Mesendoderm (in vitro differentiated cells): Measurements from ENCODE around the gene ARHGEF37.
"Not testable (repeated sequence)": the region's sequence is repeated elsewhere in the genome, so short reads cannot be mapped to it uniquely, and the experiment has no call there.

Experiments
- DNase-seq: peaks from one replicate; pipeline ENCODE4 v3.0.0; 2013
- H2AK5ac ChIP-seq: 2 replicates; pipeline ENCODE4 v1.6.1; 2013; ENCODE audit warnings: low read length, inconsistent platforms
- H2BK120ac ChIP-seq: 2 replicates; pipeline ENCODE4 v1.6.1; 2013; ENCODE audit warnings: low read depth, mild to moderate bottlenecking, low read length, moderate library complexity, mixed read lengths
- H2BK15ac ChIP-seq: replicated peaks from 2 replicates; pipeline ENCODE4 v1.6.1; 2013; ENCODE audit warnings: low read depth, mild to moderate bottlenecking, moderate library complexity
- H2BK5ac ChIP-seq: 2 replicates; pipeline ENCODE4 v1.6.1; 2013; ENCODE audit warnings: low read length, inconsistent platforms
- H3K18ac ChIP-seq: 2 replicates; pipeline ENCODE4 v1.6.1; 2013; ENCODE audit warnings: mild to moderate bottlenecking, low read length, mixed read lengths
- H3K23ac ChIP-seq: one replicate; pipeline ENCODE4 v1.6.1; 2013; ENCODE audit warnings: low read length
- H3K27ac ChIP-seq: 2 replicates; pipeline ENCODE4 v1.5.1; 2013; ENCODE audit warnings: low read depth, mild to moderate bottlenecking, inconsistent platforms, low read length, moderate library complexity
- H3K27me3 ChIP-seq: 2 replicates; pipeline ENCODE4 v1.6.1; 2013; ENCODE audit warnings: low read length, control low read depth, mild to moderate bottlenecking, inconsistent platforms; ENCODE audit not compliant: insufficient read depth, poor library complexity
- H3K36me3 ChIP-seq: 2 replicates; pipeline ENCODE4 v1.6.1; 2013; ENCODE audit warnings: low read length, inconsistent platforms; ENCODE audit not compliant: control insufficient read depth, insufficient read depth
- H3K4ac ChIP-seq: one replicate; pipeline ENCODE4 v1.6.1; 2013; ENCODE audit warnings: low read depth, mild to moderate bottlenecking, low read length, moderate library complexity
- H3K4me1 ChIP-seq: 2 replicates; pipeline ENCODE4 v1.6.1; 2013; ENCODE audit warnings: low read depth, low read length, inconsistent platforms; ENCODE audit not compliant: control insufficient read depth
- H3K4me2 ChIP-seq: 2 replicates; pipeline ENCODE4 v1.6.1; 2013; ENCODE audit warnings: low read length
- H3K4me3 ChIP-seq: 2 replicates; pipeline ENCODE4 v1.5.1; 2013; ENCODE audit warnings: mild to moderate bottlenecking, low read length
- H3K56ac ChIP-seq: one replicate; pipeline ENCODE4 v1.6.1; 2013; ENCODE audit warnings: low read length
- H3K79me1 ChIP-seq: 2 replicates; pipeline ENCODE4 v1.6.1; 2013; ENCODE audit warnings: low read length, inconsistent platforms
- H3K79me2 ChIP-seq: 2 replicates; pipeline ENCODE4 v1.6.1; 2013; ENCODE audit warnings: mild to moderate bottlenecking, low read length; ENCODE audit not compliant: control insufficient read depth, insufficient read depth
- H3K9ac ChIP-seq: 2 replicates; pipeline ENCODE4 v1.6.1; 2013; ENCODE audit warnings: low read length, inconsistent platforms
- H4K5ac ChIP-seq: one replicate; pipeline ENCODE4 v1.6.1; 2013; ENCODE audit warnings: low read length
- H4K8ac ChIP-seq: one replicate; pipeline ENCODE4 v1.6.1; 2013; ENCODE audit warnings: low read depth, mild to moderate bottlenecking, control low read depth, low read length, moderate library complexity
- WGBS: extraction: QIAGEN DNeasy Blood & Tissue Kit; methylation state at CpG from one replicate; pipeline ENCODE4 v1.1.7; 2013; ENCODE audit warnings: low lambda C conversion rate, missing lambda C conversion rate; ENCODE audit not compliant: insufficient coverage; ENCODE audit errors: extremely low coverage; 5-methylcytosine and 5-hydroxymethylcytosine counted together

ARHGEF37 gene

DNA sequence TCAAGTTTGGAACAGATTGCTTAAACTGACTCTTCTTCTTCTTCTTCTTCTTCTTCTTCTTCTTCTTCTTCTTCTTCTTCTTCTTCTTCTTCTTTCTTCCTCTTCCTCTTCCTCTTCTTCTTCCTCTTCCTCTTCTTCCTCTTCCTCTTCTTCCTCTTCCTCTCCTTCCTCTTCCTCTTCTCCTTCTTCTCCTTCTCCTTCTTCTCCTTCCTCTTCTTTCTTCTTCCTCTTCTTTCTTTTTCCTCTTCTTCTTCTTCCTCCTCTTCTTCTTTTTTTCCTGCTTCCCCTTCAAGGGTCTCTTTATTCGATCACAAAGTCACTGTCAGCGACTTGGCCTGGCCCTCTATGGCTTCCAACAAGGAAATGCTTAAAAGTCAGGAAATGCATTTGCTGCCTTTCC lies 16.9 kb downstream of the ARHGEF37 start:
- H3K27ac ChIP-seq, H3K4me2 ChIP-seq, H4K8ac ChIP-seq, H3K79me2 ChIP-seq, H3K23ac ChIP-seq, H3K9ac ChIP-seq, H3K4me3 ChIP-seq, H3K4ac ChIP-seq, H3K79me1 ChIP-seq, H2BK5ac ChIP-seq, H3K27me3 ChIP-seq, H2AK5ac ChIP-seq, H3K18ac ChIP-seq, H4K5ac ChIP-seq, H2BK15ac ChIP-seq, DNase-seq, H2BK120ac ChIP-seq, H3K36me3 ChIP-seq, H3K56ac ChIP-seq, H3K4me1 ChIP-seq: not testable (repeated sequence)
- WGBS: no CpG with 5 or more reads among the region's 2 CpGs

DNA sequence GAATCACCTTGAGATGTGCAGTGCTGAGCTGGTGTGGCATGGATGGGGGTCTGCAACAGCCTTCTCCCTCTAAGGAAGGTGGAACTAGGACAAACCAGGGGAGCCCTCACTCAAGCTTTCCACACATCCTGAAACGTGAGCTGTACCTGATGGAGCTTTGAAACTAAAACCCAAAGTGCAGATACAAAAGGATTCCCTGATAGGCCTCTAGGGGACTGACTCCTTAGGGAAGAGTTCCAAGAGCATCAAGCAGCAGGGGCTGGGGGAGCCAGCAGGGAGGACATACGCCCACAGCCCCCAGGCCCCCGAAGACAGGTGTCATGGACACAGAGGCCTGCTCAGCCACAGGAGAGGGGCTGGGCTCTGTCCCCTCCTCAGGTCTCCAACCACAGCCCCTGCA lies 17.7 kb downstream of the ARHGEF37 start:
- WGBS: no CpG with 5 or more reads among the region's 3 CpGs
- DNase-seq: no peak
- H3K27ac ChIP-seq: no peak overlapping the region

DNA sequence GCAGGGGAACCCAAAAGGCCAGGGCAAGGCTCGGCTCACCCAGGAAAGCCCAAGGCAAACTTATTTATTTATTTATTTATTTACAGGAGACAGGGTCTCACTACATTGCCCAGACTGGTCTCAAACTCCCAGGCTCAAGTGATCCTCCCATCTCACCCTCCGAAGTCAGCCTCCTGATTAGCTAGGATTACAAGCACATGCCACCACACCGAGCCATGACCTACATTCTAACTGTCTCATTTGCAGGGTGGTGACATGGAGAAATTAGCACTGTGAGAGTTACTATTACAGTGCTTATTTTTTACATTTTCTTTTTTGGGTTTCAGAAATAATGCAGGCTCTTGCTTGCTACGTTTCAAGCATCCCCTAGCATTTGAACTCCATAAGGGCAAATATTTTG lies 18.1 kb downstream of the ARHGEF37 start:
- Histone ChIP-seq H4K5ac (no peak overlapping the region), H2BK5ac (no peak overlapping the region), H3K79me2 (no peaks in the 10 kb centered on the region), H2AK5ac (no peak overlapping the region), H3K56ac (no peak overlapping the region), H3K4me3 (no peak overlapping the region), H3K4me2 (no peak overlapping the region), H3K36me3 (no peaks in the 10 kb centered on the region), H3K18ac (no peak overlapping the region), H3K9ac (no peak overlapping the region), H3K79me1 (no peaks in the 10 kb centered on the region), H3K27me3 (no peaks in the 10 kb centered on the region), H3K27ac (no peak overlapping the region), H3K4me1 (no peaks in the 10 kb centered on the region), H2BK15ac (no peak overlapping the region), H4K8ac (no peak overlapping the region), H3K4ac (no peak overlapping the region), H2BK120ac (no peak overlapping the region), H3K23ac (no peak overlapping the region)
- no peak for DNase-seq
- WGBS: no CpG with 5 or more reads among the region's 4 CpGs

More for the DNA sequence above, 17.7 kb downstream of the ARHGEF37 start:
- H3K36me3 ChIP-seq: no peaks in the 10 kb centered on the region
- H3K56ac ChIP-seq: no peak overlapping the region
- H3K79me1 ChIP-seq: no peaks in the 10 kb centered on the region
- H3K9ac ChIP-seq: no peak overlapping the region
- no peak overlapping the region for H4K8ac ChIP-seq
- no peak overlapping the region for H3K23ac ChIP-seq
- no peak overlapping the region for H3K4me2 ChIP-seq
- no peaks in the 10 kb centered on the region for H3K27me3 ChIP-seq
- H3K4me1 ChIP-seq: no peaks in the 10 kb centered on the region
- no peak overlapping the region for H2AK5ac ChIP-seq
- no peak overlapping the region for H2BK120ac ChIP-seq
- no peaks in the 10 kb centered on the region for H3K79me2 ChIP-seq
- H3K4ac ChIP-seq: no peak overlapping the region
- H4K5ac ChIP-seq: no peak overlapping the region
- H3K18ac ChIP-seq: no peak overlapping the region
- H2BK15ac ChIP-seq: no peak overlapping the region
- no peak overlapping the region for H3K4me3 ChIP-seq
- H2BK5ac ChIP-seq: no peak overlapping the region

DNA sequence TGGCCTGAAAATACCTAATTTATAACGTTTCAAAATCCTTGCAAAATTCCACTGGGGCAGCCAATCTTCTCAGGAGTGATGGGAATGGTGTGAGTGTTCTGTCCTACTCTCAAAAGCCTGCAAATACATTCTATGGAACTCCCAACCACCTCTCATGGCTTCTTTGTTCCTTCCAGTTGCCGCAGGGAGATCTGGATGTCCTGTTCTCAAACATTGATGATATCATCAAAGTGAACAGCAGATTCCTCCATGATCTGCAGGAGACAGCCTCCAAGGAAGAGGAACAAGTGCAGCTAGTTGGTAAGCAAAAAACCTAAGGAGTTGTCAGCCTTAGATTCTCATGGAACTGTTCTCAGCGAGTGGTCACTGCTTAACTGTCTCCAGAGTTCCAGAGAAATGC lies 19.6 kb downstream of the ARHGEF37 start:
- WGBS: no CpG with 5 or more reads among the region's 3 CpGs
- H3K9ac ChIP-seq: no peak overlapping the region
- no peak overlapping the region for H3K4ac ChIP-seq
- H2AK5ac ChIP-seq: no peak overlapping the region
- no peak overlapping the region for H3K4me2 ChIP-seq
- H4K8ac ChIP-seq: no peak overlapping the region
- H3K56ac ChIP-seq: no peak overlapping the region
- H3K18ac ChIP-seq: no peak overlapping the region
- H3K79me1 ChIP-seq: no peaks in the 10 kb centered on the region
- no peak overlapping the region for H3K4me3 ChIP-seq
- no peak overlapping the region for H4K5ac ChIP-seq
- no peak overlapping the region for H2BK15ac ChIP-seq
- no peak overlapping the region for H2BK5ac ChIP-seq
- H3K79me2 ChIP-seq: no peaks in the 10 kb centered on the region
- H2BK120ac ChIP-seq: no peak overlapping the region
- no peaks in the 10 kb centered on the region for H3K36me3 ChIP-seq
- H3K23ac ChIP-seq: no peak overlapping the region
- H3K27me3 ChIP-seq: no peaks in the 10 kb centered on the region
- H3K27ac ChIP-seq: no peak overlapping the region
- no peaks in the 10 kb centered on the region for H3K4me1 ChIP-seq
- no peak for DNase-seq

DNA sequence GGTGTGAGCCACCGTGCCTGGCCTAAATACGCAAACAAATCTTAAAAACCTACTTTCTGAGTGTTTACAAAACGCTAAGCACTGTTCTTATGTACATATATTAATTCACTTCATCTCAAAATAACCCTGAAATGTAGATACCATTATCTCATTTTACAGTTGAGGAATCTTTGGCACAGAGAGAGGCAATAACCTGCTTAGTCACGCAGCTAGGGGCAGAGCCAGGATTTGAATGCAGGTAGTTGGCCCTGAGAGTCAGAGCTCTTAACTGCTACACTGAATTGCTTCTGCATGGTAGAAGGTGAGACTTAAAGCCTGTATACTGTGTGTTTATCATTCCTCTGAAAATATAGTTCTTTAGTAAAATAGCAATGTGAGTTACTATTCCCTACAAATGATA lies 21.9 kb downstream of the ARHGEF37 start:
- Histone ChIP-seq H2AK5ac (no peak overlapping the region), H3K4ac (no peak overlapping the region), H3K23ac (no peak overlapping the region), H4K8ac (no peak overlapping the region), H2BK120ac (no peak overlapping the region), H2BK15ac (no peak overlapping the region), H3K9ac (no peak overlapping the region), H2BK5ac (no peak overlapping the region), H3K4me2 (no peak overlapping the region), H3K18ac (no peak overlapping the region), H3K27ac (no peak overlapping the region), H3K27me3 (no peaks in the 10 kb centered on the region), H3K36me3 (no peaks in the 10 kb centered on the region), H3K79me1 (no peaks in the 10 kb centered on the region), H3K4me1 (no peaks in the 10 kb centered on the region), H3K79me2 (no peaks in the 10 kb centered on the region), H3K56ac (no peak overlapping the region), H3K4me3 (no peak overlapping the region), H4K5ac (no peak overlapping the region)
- DNase-seq: no peak
- WGBS: no CpG with 5 or more reads among the region's 4 CpGs

DNA sequence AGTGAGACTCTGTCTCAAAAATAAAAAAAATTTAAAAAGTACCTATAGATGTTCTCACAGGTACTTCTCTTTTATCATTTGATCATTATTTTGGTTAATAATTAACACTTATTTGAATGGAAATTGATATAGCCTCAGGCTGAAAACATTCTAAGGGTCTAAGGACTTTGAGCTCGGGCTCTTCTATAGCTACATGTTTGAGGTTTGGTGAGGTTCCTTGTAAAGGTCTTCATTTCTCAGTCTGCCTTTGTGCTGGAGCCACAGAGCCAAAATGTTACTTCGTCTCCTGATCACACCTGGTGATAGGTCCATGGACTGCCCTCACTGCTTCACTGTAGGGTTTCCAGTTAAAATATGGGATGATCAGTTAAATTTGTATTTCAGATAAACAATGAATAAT lies 22.6 kb downstream of the ARHGEF37 start:
- H2BK5ac ChIP-seq: no peak overlapping the region
- H4K5ac ChIP-seq: no peak overlapping the region
- H3K56ac ChIP-seq: no peak overlapping the region
- no peaks in the 10 kb centered on the region for H3K79me1 ChIP-seq
- no peak overlapping the region for H3K23ac ChIP-seq
- no peak overlapping the region for H3K4ac ChIP-seq
- no peak overlapping the region for H2BK120ac ChIP-seq
- H3K36me3 ChIP-seq: no peaks in the 10 kb centered on the region
- H2AK5ac ChIP-seq: no peak overlapping the region
- no peaks in the 10 kb centered on the region for H3K27me3 ChIP-seq
- no peak overlapping the region for H3K18ac ChIP-seq
- DNase-seq: no peak
- H4K8ac ChIP-seq: no peak overlapping the region
- no peaks in the 10 kb centered on the region for H3K79me2 ChIP-seq
- H3K4me1 ChIP-seq: no peaks in the 10 kb centered on the region
- H2BK15ac ChIP-seq: no peak overlapping the region
- no CpG with 5 or more reads among the region's 2 CpGs for WGBS
- H3K4me3 ChIP-seq: no peak overlapping the region
- H3K27ac ChIP-seq: no peak overlapping the region
- H3K9ac ChIP-seq: no peak overlapping the region
- H3K4me2 ChIP-seq: no peak overlapping the region
